SK-N-SH treated with all-trans-retinoic acid at 6 μM for 48 hours (cell line): ENCODE results near the gene NEGR1.

Experiments used
- ATAC-seq: fragments of 200-7000 bp; cut with Tn5 transposase; 3 replicates; pipeline ENCODE4 v1.9.1; 2020; ENCODE audit warnings: mild to moderate bottlenecking, moderate library complexity
- CSDC2 ChIP-seq: fragments of 250-450 bp; sonication (Bioruptor Pico); IDR thresholded peaks from 2 replicates; pipeline ENCODE4 v1.5.0; 2020; ENCODE audit warnings: mild to moderate bottlenecking, moderate library complexity
- CSRNP3 ChIP-seq: fragments of 250-450 bp; sonication (Bioruptor Pico); IDR thresholded peaks from 2 replicates; pipeline ENCODE4 v1.5.1; 2021; ENCODE audit warnings: mild to moderate bottlenecking, moderate library complexity
- ESRRG ChIP-seq: fragments of 250-450 bp; sonication (Bioruptor Pico); IDR thresholded peaks from 2 replicates; pipeline ENCODE4 v1.6.1; 2021; ENCODE audit warnings: mild to moderate bottlenecking
- GLIS3 ChIP-seq: fragments of 250-450 bp; sonication (Bioruptor Pico); IDR thresholded peaks from 2 replicates; pipeline ENCODE4 v1.5.0; 2020; ENCODE audit warnings: mild to moderate bottlenecking, moderate library complexity
- ISL1 ChIP-seq: fragments of 250-450 bp; sonication (Bioruptor Pico); IDR thresholded peaks from 2 replicates; pipeline ENCODE4 v2.1.2; 2022; ENCODE audit warnings: mild to moderate bottlenecking, moderate library complexity
- OSR1 ChIP-seq: fragments of 250-450 bp; sonication (Bioruptor Pico); IDR thresholded peaks from 2 replicates; pipeline ENCODE4 v1.8.0; 2022; ENCODE audit warnings: moderate library complexity, mild to moderate bottlenecking, inconsistent platforms
- PATZ1 ChIP-seq: fragments of 250-450 bp; sonication (Bioruptor Pico); IDR thresholded peaks from 2 replicates; pipeline ENCODE4 v1.8.0; 2020; ENCODE audit warnings: mild to moderate bottlenecking, moderate library complexity, borderline replicate concordance
- PPARA ChIP-seq: fragments of 250-450 bp; sonication (Bioruptor Pico); IDR thresholded peaks from 2 replicates; pipeline ENCODE4 v1.5.0; 2020; ENCODE audit warnings: mild to moderate bottlenecking, borderline replicate concordance
- RARB ChIP-seq: fragments of 250-450 bp; sonication (Bioruptor Pico); IDR thresholded peaks from 2 replicates; pipeline ENCODE4 v1.8.0; 2021; ENCODE audit warnings: mild to moderate bottlenecking, moderate library complexity
- SNAI2 ChIP-seq: fragments of 250-450 bp; sonication (Bioruptor Pico); IDR thresholded peaks from 2 replicates; pipeline ENCODE4 v1.5.0; 2020; ENCODE audit warnings: mild to moderate bottlenecking, moderate library complexity
- TCF4 ChIP-seq: fragments of 250-450 bp; sonication (Bioruptor Pico); IDR thresholded peaks from 2 replicates; pipeline ENCODE4 v1.8.0; 2021; ENCODE audit warnings: mild to moderate bottlenecking, moderate library complexity, borderline replicate concordance
- ZC3H10 ChIP-seq: fragments of 250-450 bp; sonication (Bioruptor Pico); IDR thresholded peaks from 2 replicates; pipeline ENCODE4 v1.5.1; 2021; ENCODE audit warnings: mild to moderate bottlenecking, moderate library complexity
- ZFP3 ChIP-seq: fragments of 250-450 bp; sonication (Bioruptor Pico); IDR thresholded peaks from 2 replicates; pipeline ENCODE4 v1.5.0; 2020; ENCODE audit warnings: mild to moderate bottlenecking, moderate library complexity
- ZFP30 ChIP-seq: fragments of 450-650 bp; formaldehyde crosslinking; IDR thresholded peaks from 2 replicates; pipeline ENCODE4 v1.5.0; 2022; ENCODE audit warnings: mild to moderate bottlenecking, moderate library complexity
- ZNF565 ChIP-seq: fragments of 450-650 bp; formaldehyde crosslinking; conservative IDR thresholded peaks from 2 replicates; pipeline ENCODE4 v1.5.0; 2020; ENCODE audit warnings: low read depth, mild to moderate bottlenecking, moderate library complexity
- ZNF70 ChIP-seq: fragments of 450-650 bp; formaldehyde crosslinking; IDR thresholded peaks from 2 replicates; pipeline ENCODE4 v1.5.0; 2020; ENCODE audit warnings: mild to moderate bottlenecking, moderate library complexity
- ZNF8 ChIP-seq: fragments of 450-650 bp; formaldehyde crosslinking; IDR thresholded peaks from 2 replicates; pipeline ENCODE4 v1.5.0; 2020; ENCODE audit warnings: mild to moderate bottlenecking, moderate library complexity
- TF ChIP-seq, protein P1 (sequence below): fragments of 250-450 bp; sonication (Bioruptor Pico); IDR thresholded peaks from 2 replicates; pipeline ENCODE4 v1.8.0; 2021; ENCODE audit warnings: low read depth, mild to moderate bottlenecking, moderate library complexity, borderline replicate concordance
- TF ChIP-seq, protein P2 (sequence below): fragments of 250-450 bp; sonication (Bioruptor Pico); IDR thresholded peaks from 2 replicates; pipeline ENCODE4 v1.5.0; 2020; ENCODE audit warnings: mild to moderate bottlenecking, moderate library complexity
- TF ChIP-seq, protein P3 (sequence below): fragments of 250-450 bp; sonication (Bioruptor Pico); IDR thresholded peaks from 2 replicates; pipeline ENCODE4 v1.5.1; 2020; ENCODE audit warnings: low read depth, mild to moderate bottlenecking, moderate library complexity

The NEGR1 gene

GRCh38 chr1:71920556-71920955 is 361.8 kb downstream of the NEGR1 start:
- TF ChIP-seq, protein P1, sequence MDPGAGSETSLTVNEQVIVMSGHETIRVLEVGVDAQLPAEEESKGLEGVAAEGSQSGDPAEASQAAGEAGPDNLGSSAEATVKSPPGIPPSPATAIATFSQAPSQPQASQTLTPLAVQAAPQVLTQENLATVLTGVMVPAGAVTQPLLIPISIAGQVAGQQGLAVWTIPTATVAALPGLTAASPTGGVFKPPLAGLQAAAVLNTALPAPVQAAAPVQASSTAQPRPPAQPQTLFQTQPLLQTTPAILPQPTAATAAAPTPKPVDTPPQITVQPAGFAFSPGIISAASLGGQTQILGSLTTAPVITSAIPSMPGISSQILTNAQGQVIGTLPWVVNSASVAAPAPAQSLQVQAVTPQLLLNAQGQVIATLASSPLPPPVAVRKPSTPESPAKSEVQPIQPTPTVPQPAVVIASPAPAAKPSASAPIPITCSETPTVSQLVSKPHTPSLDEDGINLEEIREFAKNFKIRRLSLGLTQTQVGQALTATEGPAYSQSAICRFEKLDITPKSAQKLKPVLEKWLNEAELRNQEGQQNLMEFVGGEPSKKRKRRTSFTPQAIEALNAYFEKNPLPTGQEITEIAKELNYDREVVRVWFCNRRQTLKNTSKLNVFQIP (CRISPR knock-in tag) = no peak
- TF ChIP-seq, protein P2, sequence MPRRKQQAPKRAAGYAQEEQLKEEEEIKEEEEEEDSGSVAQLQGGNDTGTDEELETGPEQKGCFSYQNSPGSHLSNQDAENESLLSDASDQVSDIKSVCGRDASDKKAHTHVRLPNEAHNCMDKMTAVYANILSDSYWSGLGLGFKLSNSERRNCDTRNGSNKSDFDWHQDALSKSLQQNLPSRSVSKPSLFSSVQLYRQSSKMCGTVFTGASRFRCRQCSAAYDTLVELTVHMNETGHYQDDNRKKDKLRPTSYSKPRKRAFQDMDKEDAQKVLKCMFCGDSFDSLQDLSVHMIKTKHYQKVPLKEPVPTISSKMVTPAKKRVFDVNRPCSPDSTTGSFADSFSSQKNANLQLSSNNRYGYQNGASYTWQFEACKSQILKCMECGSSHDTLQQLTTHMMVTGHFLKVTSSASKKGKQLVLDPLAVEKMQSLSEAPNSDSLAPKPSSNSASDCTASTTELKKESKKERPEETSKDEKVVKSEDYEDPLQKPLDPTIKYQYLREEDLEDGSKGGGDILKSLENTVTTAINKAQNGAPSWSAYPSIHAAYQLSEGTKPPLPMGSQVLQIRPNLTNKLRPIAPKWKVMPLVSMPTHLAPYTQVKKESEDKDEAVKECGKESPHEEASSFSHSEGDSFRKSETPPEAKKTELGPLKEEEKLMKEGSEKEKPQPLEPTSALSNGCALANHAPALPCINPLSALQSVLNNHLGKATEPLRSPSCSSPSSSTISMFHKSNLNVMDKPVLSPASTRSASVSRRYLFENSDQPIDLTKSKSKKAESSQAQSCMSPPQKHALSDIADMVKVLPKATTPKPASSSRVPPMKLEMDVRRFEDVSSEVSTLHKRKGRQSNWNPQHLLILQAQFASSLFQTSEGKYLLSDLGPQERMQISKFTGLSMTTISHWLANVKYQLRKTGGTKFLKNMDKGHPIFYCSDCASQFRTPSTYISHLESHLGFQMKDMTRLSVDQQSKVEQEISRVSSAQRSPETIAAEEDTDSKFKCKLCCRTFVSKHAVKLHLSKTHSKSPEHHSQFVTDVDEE (CRISPR knock-in tag) = no peak
- TF ChIP-seq, protein P3, sequence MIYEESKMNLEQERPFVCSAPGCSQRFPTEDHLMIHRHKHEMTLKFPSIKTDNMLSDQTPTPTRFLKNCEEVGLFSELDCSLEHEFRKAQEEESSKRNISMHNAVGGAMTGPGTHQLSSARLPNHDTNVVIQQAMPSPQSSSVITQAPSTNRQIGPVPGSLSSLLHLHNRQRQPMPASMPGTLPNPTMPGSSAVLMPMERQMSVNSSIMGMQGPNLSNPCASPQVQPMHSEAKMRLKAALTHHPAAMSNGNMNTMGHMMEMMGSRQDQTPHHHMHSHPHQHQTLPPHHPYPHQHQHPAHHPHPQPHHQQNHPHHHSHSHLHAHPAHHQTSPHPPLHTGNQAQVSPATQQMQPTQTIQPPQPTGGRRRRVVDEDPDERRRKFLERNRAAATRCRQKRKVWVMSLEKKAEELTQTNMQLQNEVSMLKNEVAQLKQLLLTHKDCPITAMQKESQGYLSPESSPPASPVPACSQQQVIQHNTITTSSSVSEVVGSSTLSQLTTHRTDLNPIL = no peak
- no peak for TF ChIP-seq PPARA
- no peak for TF ChIP-seq ZFP3 (CRISPR knock-in tag)
- TF ChIP-seq SNAI2 = no peak
- no peak for TF ChIP-seq ZNF565 (CRISPR knock-in tag)
- TF ChIP-seq RARB (CRISPR knock-in tag) = no peak
- TF ChIP-seq ZNF8 (CRISPR knock-in tag) = no peak
- no peak for TF ChIP-seq ISL1 (CRISPR knock-in tag)
- TF ChIP-seq CSRNP3 (CRISPR knock-in tag) = no peak
- no peak for TF ChIP-seq TCF4 (CRISPR knock-in tag)
- no peak for TF ChIP-seq CSDC2 (CRISPR knock-in tag)
- no peak for TF ChIP-seq ESRRG (CRISPR knock-in tag)
- no peak for TF ChIP-seq ZNF70
- ATAC-seq = no peak

DNA sequence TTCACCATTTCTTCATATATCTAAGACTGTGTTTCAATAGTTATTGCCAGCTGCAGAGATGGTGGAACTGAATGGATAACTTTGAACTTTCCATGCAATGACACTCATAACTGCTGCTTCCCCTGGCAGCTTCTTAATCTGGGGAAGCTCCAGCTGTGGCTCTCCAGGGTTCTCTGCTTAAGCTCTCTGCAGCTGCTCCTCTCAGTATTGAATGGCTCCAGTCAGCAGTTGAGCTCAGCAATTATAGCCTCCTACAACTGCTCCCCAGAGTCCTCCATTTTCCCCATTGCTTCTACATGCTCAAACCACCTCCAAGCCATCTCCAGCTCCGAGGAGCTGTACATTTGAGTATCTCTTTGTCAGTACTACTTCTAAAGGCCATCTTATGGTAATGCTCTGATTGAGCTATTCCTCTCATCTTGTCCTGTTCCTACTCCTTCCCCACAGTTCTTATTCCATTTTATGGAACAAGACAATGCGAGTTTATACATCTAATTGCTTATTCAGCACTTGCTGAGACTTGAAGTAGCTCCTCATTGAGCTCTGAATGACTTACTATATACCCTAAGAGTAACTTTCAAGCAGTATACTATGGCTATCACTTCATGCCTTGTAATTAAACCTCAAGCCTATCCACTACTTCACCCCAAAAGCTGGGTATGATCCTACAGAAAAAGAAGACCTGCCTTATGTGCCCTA is 362.4 kb downstream of the NEGR1 start:
- TF ChIP-seq ZFP30 = no peak
- TF ChIP-seq TCF4 (CRISPR knock-in tag) = no peak
- TF ChIP-seq, protein P3 = no peak
- TF ChIP-seq ZNF8 (CRISPR knock-in tag) = no peak
- no peak for TF ChIP-seq OSR1 (CRISPR knock-in tag)
- no peak for TF ChIP-seq GLIS3 (CRISPR knock-in tag)
- no peak for ATAC-seq

DNA sequence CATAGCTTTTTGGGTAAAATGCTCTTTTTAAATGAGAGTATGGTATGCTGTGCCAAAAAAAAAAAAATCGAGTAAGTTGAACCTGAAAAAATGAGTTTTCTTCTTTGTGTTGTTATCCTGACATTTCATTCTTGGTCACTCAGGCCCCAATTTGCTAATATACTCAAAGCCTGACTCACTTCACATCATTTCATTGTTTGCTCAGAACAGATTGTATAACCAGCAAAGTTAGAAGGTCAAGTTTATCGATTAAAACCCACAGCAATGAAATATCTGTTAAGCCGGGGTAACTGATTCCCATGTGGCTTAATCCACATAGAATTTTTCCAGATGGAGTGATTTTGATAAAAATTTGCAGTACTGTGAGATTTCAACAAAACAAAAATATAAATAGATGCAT is 363.7 kb downstream of the NEGR1 start:
- ATAC-seq = no peak
- TF ChIP-seq, protein P1 (CRISPR knock-in tag) = no peak
- TF ChIP-seq TCF4 (CRISPR knock-in tag) = no peak
- no peak for TF ChIP-seq ISL1 (CRISPR knock-in tag)
- no peak for TF ChIP-seq ESRRG (CRISPR knock-in tag)
- TF ChIP-seq ZNF70 = no peak
- no peak for TF ChIP-seq ZC3H10 (CRISPR knock-in tag)
- no peak for TF ChIP-seq ZFP3 (CRISPR knock-in tag)
- TF ChIP-seq OSR1 (CRISPR knock-in tag) = no peak
- no peak for TF ChIP-seq RARB (CRISPR knock-in tag)
- TF ChIP-seq PATZ1 (CRISPR knock-in tag) = no peak
- no peak for TF ChIP-seq PPARA
- TF ChIP-seq ZNF8 (CRISPR knock-in tag) = no peak
- no peak for TF ChIP-seq GLIS3 (CRISPR knock-in tag)
- TF ChIP-seq, protein P2 (CRISPR knock-in tag) = no peak
- no peak for TF ChIP-seq SNAI2
